ENCODE results near the gene SEC24D.

SEC24D gene

GRCh38 chr4:118729287-118730286 lies 106.3 kb downstream of the SEC24D start:
- Histone ChIP-seq H2AK5ac (ENCODE audit: low read length) (no peak overlapping the region), H3K27me3 (ENCODE audit: insufficient read depth, low read length) (no peaks in the 10 kb centered on the region), H3K9ac (ENCODE audit: low read length) (no peak overlapping the region), H3K36me3 (ENCODE audit: control insufficient read depth in 1 of 2, insufficient read depth in 2 of 2, low read length in 2 of 2) (peaks cover 18 to 52% of the 10 kb centered on the region in 2 experiments), H4K8ac (ENCODE audit: low read depth, low read length) (no peak overlapping the region), H4K91ac (ENCODE audit: low read depth, low read length) (no peak overlapping the region), H3K4me2 (ENCODE audit: low read length) (no peak overlapping the region), H3K4me1 (ENCODE audit: control insufficient read depth in 1 of 2, insufficient read depth in 2 of 2, low read length in 2 of 2) (no peaks in the 10 kb centered on the region), H3K27ac (ENCODE audit: low read depth, low read length) (no peak overlapping the region), H3K4ac (ENCODE audit: low read depth, low read length) (no peak overlapping the region), H2BK5ac (ENCODE audit: low read depth, low read length, poor library complexity) (no peak overlapping the region), H3K18ac (ENCODE audit: low read length) (no peak overlapping the region), H3K79me2 (ENCODE audit: control insufficient read depth, insufficient read depth, low read length, poor library complexity) (no peaks in the 10 kb centered on the region), H3K4me3 (ENCODE audit: low read depth, low read length) (no peak overlapping the region), H3K23ac (ENCODE audit: low read length) (no peak overlapping the region), H3K9me3 (ENCODE audit: insufficient read depth, low read depth, low read length) (no peaks in the 10 kb centered on the region), H3K14ac (ENCODE audit: low read length) (no peak overlapping the region), H2AFZ (ENCODE audit: insufficient read depth, low read length, poor library complexity) (no peak overlapping the region), H2BK120ac (ENCODE audit: insufficient read depth, low read length, poor library complexity) (no peak overlapping the region), H3K79me1 (ENCODE audit: low read length) (no peaks in the 10 kb centered on the region), H4K12ac (ENCODE audit: low read depth, low read length) (no peak overlapping the region), H2BK12ac (ENCODE audit: low read length) (no peak overlapping the region)
- WGBS (ENCODE audit: extremely low coverage, insufficient coverage, insufficient read length), result no CpG with 5 or more reads among the region's 6 CpGs
- DNase-seq, result no peak

DNA sequence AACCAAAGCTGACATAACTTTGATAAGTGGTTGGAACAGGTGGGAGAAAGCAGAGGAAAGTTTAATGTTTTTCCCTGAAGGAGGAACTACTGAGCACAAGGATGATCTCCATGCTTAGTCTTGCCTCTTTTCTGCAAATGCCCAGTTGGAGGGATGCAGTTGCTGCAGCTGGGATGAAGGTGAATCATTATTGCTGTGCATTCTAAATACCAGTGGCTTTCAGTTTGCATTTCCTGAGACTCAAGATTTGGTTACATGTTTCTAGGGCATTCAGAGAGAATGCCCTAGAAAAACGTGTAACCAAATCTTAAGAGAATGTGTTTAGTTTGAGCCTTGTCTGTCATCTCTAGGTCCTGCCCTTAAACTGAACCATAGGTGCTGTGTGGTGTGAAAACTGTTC lies 108.6 kb downstream of the SEC24D start:
- no peak for DNase-seq
- H4K91ac ChIP-seq (ENCODE audit: low read depth, low read length), result no peak overlapping the region
- no peak overlapping the region for H3K9ac ChIP-seq (ENCODE audit: low read length)
- no peak overlapping the region for H3K14ac ChIP-seq (ENCODE audit: low read length)
- H3K79me2 ChIP-seq (ENCODE audit: control insufficient read depth, insufficient read depth, low read length, poor library complexity), result no peaks in the 10 kb centered on the region
- H3K4ac ChIP-seq (ENCODE audit: low read depth, low read length), result no peak overlapping the region
- no peaks in the 10 kb centered on the region for H3K27me3 ChIP-seq (ENCODE audit: insufficient read depth, low read length)
- H2BK12ac ChIP-seq (ENCODE audit: low read length), result no peak overlapping the region
- H4K8ac ChIP-seq (ENCODE audit: low read depth, low read length), result no peak overlapping the region
- no peak overlapping the region for H3K4me3 ChIP-seq (ENCODE audit: low read depth, low read length)
- H3K23ac ChIP-seq (ENCODE audit: low read length), result no peak overlapping the region
- no peaks in the 10 kb centered on the region for H3K79me1 ChIP-seq (ENCODE audit: low read length)
- no peak overlapping the region for H2AFZ ChIP-seq (ENCODE audit: insufficient read depth, low read length, poor library complexity)
- H4K12ac ChIP-seq (ENCODE audit: low read depth, low read length), result no peak overlapping the region
- no peak overlapping the region for H2AK5ac ChIP-seq (ENCODE audit: low read length)
- no peak overlapping the region for H3K27ac ChIP-seq (ENCODE audit: low read depth, low read length)
- H3K9me3 ChIP-seq (ENCODE audit: insufficient read depth, low read depth, low read length), result no peaks in the 10 kb centered on the region
- H3K36me3 ChIP-seq (ENCODE audit: control insufficient read depth in 1 of 2, insufficient read depth in 2 of 2, low read length in 2 of 2), result peaks cover 12 to 51% of the 10 kb centered on the region in 2 experiments
- no peak overlapping the region for H2BK120ac ChIP-seq (ENCODE audit: insufficient read depth, low read length, poor library complexity)
- H3K18ac ChIP-seq (ENCODE audit: low read length), result no peak overlapping the region
- H3K4me2 ChIP-seq (ENCODE audit: low read length), result no peak overlapping the region
- no peaks in the 10 kb centered on the region for H3K4me1 ChIP-seq (ENCODE audit: control insufficient read depth in 1 of 2, insufficient read depth in 2 of 2, low read length in 2 of 2)
- H2BK5ac ChIP-seq (ENCODE audit: low read depth, low read length, poor library complexity), result no peak overlapping the region
- no CpG with 5 or more reads among the region's 1 CpG for WGBS (ENCODE audit: extremely low coverage, insufficient coverage, insufficient read length)

DNA sequence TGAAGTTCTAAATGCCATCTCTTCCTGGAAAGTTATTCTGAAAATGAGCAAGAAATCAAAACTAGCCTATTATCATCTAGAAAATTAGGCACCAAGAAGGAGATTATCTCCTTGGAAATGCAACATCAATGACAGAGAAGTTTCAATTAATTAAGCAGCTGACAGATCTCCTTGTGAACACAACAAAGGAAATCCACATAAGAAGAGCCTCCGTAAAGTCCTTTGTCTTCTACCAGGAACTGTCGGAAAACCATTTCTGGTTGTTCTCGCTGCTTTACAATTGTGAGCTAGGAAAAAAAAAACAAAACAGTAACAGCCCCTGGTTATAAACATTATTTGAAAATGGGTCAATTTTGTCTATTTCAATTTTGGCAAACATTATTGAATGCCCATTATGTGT lies 112.6 kb downstream of the SEC24D start:
- Histone ChIP-seq H3K9me3 (ENCODE audit: insufficient read depth, low read depth, low read length) (peaks cover 2% of the 10 kb centered on the region), H3K14ac (ENCODE audit: low read length) (no peak overlapping the region), H3K23ac (ENCODE audit: low read length) (no peak overlapping the region), H4K8ac (ENCODE audit: low read depth, low read length) (no peak overlapping the region), H3K18ac (ENCODE audit: low read length) (no peak overlapping the region), H3K27me3 (ENCODE audit: insufficient read depth, low read length) (no peaks in the 10 kb centered on the region), H3K4me2 (ENCODE audit: low read length) (no peak overlapping the region), H4K12ac (ENCODE audit: low read depth, low read length) (no peak overlapping the region), H2AK5ac (ENCODE audit: low read length) (no peak overlapping the region), H3K4me1 (ENCODE audit: control insufficient read depth in 1 of 2, insufficient read depth in 2 of 2, low read length in 2 of 2) (no peaks in the 10 kb centered on the region), H3K27ac (ENCODE audit: low read depth, low read length) (no peak overlapping the region), H2BK12ac (ENCODE audit: low read length) (no peak overlapping the region), H4K91ac (ENCODE audit: low read depth, low read length) (no peak overlapping the region), H2BK5ac (ENCODE audit: low read depth, low read length, poor library complexity) (no peak overlapping the region), H3K79me1 (ENCODE audit: low read length) (no peaks in the 10 kb centered on the region), H3K4me3 (ENCODE audit: low read depth, low read length) (no peak overlapping the region), H2AFZ (ENCODE audit: insufficient read depth, low read length, poor library complexity) (no peak overlapping the region), H3K79me2 (ENCODE audit: control insufficient read depth, insufficient read depth, low read length, poor library complexity) (no peaks in the 10 kb centered on the region), H2BK120ac (ENCODE audit: insufficient read depth, low read length, poor library complexity) (no peak overlapping the region), H3K9ac (ENCODE audit: low read length) (no peak overlapping the region), H3K4ac (ENCODE audit: low read depth, low read length) (no peak overlapping the region), H3K36me3 (ENCODE audit: control insufficient read depth in 1 of 2, insufficient read depth in 2 of 2, low read length in 2 of 2) (peaks cover 5 to 41% of the 10 kb centered on the region in 2 experiments)
- no CpG with 5 or more reads among the region's 3 CpGs for WGBS (ENCODE audit: extremely low coverage, insufficient coverage, insufficient read length)
- no peak for DNase-seq

- peaks cover 3 to 31% of the 10 kb centered on the region in 2 experiments for H3K36me3 ChIP-seq (ENCODE audit: control insufficient read depth in 1 of 2, insufficient read depth in 2 of 2, low read length in 2 of 2)
- H3K4me2 ChIP-seq (ENCODE audit: low read length), result no peak overlapping the region
- no peak overlapping the region for H2BK12ac ChIP-seq (ENCODE audit: low read length)
- no peak overlapping the region for H3K27ac ChIP-seq (ENCODE audit: low read depth, low read length)
- H3K4me3 ChIP-seq (ENCODE audit: low read depth, low read length), result no peak overlapping the region
- no peak for DNase-seq
- no peak overlapping the region for H3K23ac ChIP-seq (ENCODE audit: low read length)
- no peak overlapping the region for H2BK120ac ChIP-seq (ENCODE audit: insufficient read depth, low read length, poor library complexity)
- no peaks in the 10 kb centered on the region for H3K27me3 ChIP-seq (ENCODE audit: insufficient read depth, low read length)
- peaks cover 2% of the 10 kb centered on the region for H3K9me3 ChIP-seq (ENCODE audit: insufficient read depth, low read depth, low read length)
- no CpG with 5 or more reads among the region's 1 CpG for WGBS (ENCODE audit: extremely low coverage, insufficient coverage, insufficient read length)
- H3K79me1 ChIP-seq (ENCODE audit: low read length), result no peaks in the 10 kb centered on the region
- no peaks in the 10 kb centered on the region for H3K79me2 ChIP-seq (ENCODE audit: control insufficient read depth, insufficient read depth, low read length, poor library complexity)
- H2BK5ac ChIP-seq (ENCODE audit: low read depth, low read length, poor library complexity), result no peak overlapping the region
- no peaks in the 10 kb centered on the region for H3K4me1 ChIP-seq (ENCODE audit: control insufficient read depth in 1 of 2, insufficient read depth in 2 of 2, low read length in 2 of 2)
- no peak overlapping the region for H4K91ac ChIP-seq (ENCODE audit: low read depth, low read length)
- H4K8ac ChIP-seq (ENCODE audit: low read depth, low read length), result no peak overlapping the region
- no peak overlapping the region for H4K12ac ChIP-seq (ENCODE audit: low read depth, low read length)
- no peak overlapping the region for H3K18ac ChIP-seq (ENCODE audit: low read length)
- H3K4ac ChIP-seq (ENCODE audit: low read depth, low read length), result no peak overlapping the region
- no peak overlapping the region for H2AFZ ChIP-seq (ENCODE audit: insufficient read depth, low read length, poor library complexity)
- H2AK5ac ChIP-seq (ENCODE audit: low read length), result no peak overlapping the region
- H3K14ac ChIP-seq (ENCODE audit: low read length), result no peak overlapping the region
- no peak overlapping the region for H3K9ac ChIP-seq (ENCODE audit: low read length)
Observed at GRCh38 chr4:118721752-118722151, 114.2 kb downstream of the SEC24D start.
